AG09309 (cell line): ENCODE results near the gene TRIM52.
A peak's percentile ranks its signal among the peaks of the same experiment; 100 is the strongest.

Source experiments
- DNase-seq: peaks from one replicate; pipeline ENCODE4 v3.0.0-alpha.2; 2010; ENCODE audit warnings: low read depth
- H3K4me3 ChIP-seq: 2 replicates; pipeline ENCODE4 v1.5.1; 2011; ENCODE audit warnings: mild to moderate bottlenecking, low read depth, low read length, moderate library complexity; ENCODE audit not compliant: control insufficient read depth
- CTCF ChIP-seq: IDR thresholded peaks from 2 replicates; pipeline ENCODE4 v1.5.1; 2011; ENCODE audit warnings: mild to moderate bottlenecking, low read depth, low read length, inconsistent platforms; ENCODE audit not compliant: insufficient read depth, control insufficient read depth; ENCODE audit errors: missing control alignments

Gene TRIM52

GRCh38 chr5:181207960-181208253 is 53.0 kb downstream of the TRIM52 start:
- H3K4me3 ChIP-seq = no peak overlapping the region
- no peak for TF ChIP-seq CTCF
- DNase-seq = no peak

DNA sequence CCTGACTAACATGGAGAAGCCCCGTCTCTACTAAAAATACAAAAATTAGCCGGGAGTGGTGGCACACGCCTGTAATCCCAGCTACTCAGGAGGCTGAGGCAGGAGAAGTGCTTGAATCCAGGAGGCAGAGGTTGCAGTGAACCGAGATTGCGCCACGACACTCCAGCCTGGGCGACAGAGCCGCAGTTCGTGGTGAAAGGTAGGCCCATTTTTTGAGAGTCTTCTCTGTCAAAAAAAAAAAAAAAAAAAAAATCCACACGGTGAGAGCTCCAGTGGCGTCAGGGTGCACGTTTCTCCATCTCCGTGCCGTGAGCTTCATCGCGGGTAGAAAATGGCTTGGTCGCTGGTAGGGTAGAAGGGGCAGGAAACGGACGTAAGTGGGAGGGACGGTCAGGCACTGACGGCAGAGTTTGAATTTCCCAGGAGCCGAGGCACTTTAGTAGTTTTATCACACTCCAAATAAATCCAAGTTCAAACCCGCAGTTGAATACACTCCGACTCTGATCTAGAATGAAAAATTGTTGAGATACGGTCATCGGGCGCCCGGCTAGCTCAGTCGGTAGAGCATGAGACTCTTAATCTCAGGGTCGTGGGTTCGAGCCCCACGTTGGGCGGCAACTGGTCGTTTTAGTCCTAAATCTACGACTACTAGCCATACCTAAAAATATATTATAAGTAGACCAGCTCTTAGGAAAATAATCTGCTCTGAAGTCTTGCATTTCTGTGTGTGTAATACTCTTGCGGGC is 53.6 kb downstream of the TRIM52 start:
- peak overlapping the region; percentile 51 for H3K4me3 ChIP-seq
- no peak for TF ChIP-seq CTCF
- peak; percentile 79 for DNase-seq

DNA sequence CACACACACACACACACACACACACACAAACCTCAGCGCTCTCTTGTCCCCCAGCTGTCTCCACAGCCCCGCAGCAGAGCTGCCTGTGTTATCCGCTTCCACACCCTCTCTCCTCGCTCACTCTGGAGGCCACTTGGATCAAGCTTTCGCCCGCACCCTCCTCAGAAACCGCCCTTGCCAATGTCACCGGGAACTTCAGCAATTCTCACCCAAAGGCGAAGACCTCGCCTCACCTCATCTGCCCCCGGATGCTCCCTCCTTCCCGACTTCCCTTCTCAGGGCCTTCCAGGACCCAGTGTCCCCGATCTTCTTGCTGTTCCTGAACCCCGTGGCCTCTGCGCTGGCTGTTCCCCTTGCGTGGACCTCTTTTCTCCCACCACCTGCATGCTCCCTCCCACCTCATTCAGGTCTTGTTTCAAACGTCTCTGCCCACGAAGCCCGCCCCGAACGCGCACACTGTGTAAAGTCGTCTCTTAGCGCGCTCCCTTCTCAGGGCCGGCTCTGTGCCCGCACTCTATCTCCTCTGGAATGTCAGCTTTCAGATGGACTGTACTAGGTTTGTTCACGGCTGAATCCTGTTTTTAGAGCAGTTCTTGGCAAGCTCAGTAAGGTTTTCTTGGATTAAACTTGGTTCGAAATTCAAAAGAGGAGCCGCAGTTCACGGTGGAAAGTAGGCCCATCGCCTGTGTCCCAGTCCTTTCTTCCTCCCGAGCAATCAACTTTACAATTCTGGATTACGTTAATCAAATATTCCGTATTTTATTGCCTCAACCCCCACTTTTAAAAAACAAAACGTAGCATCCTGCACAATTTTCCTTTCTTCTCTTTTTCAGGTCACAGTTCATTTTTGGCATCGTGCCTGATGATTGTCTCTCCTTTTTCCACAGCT is 54.9 kb downstream of the TRIM52 start:
- no peak for DNase-seq
- H3K4me3 ChIP-seq = peak overlapping the region; percentile 44
- TF ChIP-seq CTCF = no peak
